Stomach (tissue), 9 donors: Measurements from ENCODE around the gene ZNF335. TPM values are rescaled to one million over a fixed set of nuclear protein-coding genes. Genes with fewer than 3 reads are reported as not detected.

Source experiments
- DNase-seq, 2 donors: peaks; one replicate each; pipeline versions ENCODE4 v3.0.0 to v3.0.0-alpha.2; 2013 to 2019
- H3K27ac ChIP-seq, 5 donors: fragments of 200-600 bp in 4 of 5; sonication (generic) in 4 of 5; one replicate each; pipeline ENCODE4 v1.5.1; 2013 to 2019; ENCODE audit warnings: mild to moderate bottlenecking in 1 of 5, moderate library complexity in 1 of 5
- H3K27me3 ChIP-seq, 3 donors: fragments of 200-600 bp; sonication (generic); one replicate each; pipeline ENCODE4 v1.5.1; 2017 to 2019; ENCODE audit warnings: mixed run types in 1 of 3
- H3K36me3 ChIP-seq, 4 donors: fragments of 200-600 bp; sonication (generic); 1 replicate in 3 of 4; 2 replicates in 1 of 4; pipeline ENCODE4 v1.5.1; 2016 to 2019
- H3K4me1 ChIP-seq, 4 donors: fragments of 200-600 bp; sonication (generic); one replicate each; pipeline ENCODE4 v1.5.1; 2016 to 2019
- H3K4me3 ChIP-seq, 4 donors: fragments of 200-600 bp; sonication (generic) in 3 of 4; one replicate each; pipeline ENCODE4 v1.5.1; 2016 to 2019; ENCODE audit warnings: mild to moderate bottlenecking in 1 of 4
- H3K9me3 ChIP-seq, 4 donors: fragments of 200-600 bp; sonication (generic); one replicate each; pipeline ENCODE4 v1.5.1; 2016 to 2019
- EP300 ChIP-seq: sonication (generic); formaldehyde crosslinking; IDR thresholded peaks from one replicate; pipeline ENCODE4 v1.6.1; 2017; ENCODE audit warnings: antibody characterized with exemption
- POLR2A ChIP-seq, 4 donors: fragments of 450-650 bp; IDR thresholded peaks; one replicate each; pipeline ENCODE4 v1.6.1; 2016; ENCODE audit warnings: antibody characterized with exemption in 4 of 4, control low read depth in 2 of 4, mild to moderate bottlenecking in 1 of 4, moderate library complexity in 1 of 4
- POLR2AphosphoS5 ChIP-seq, 3 donors: sonication (generic); formaldehyde crosslinking; IDR thresholded peaks; one replicate each; pipeline ENCODE4 v1.6.1; 2016; ENCODE audit warnings: antibody characterized with exemption in 3 of 3
- WGBS, 5 donors: extraction: QIAGEN DNeasy Blood & Tissue Kit in 3 of 5; methylation state at CpG; one replicate each; pipeline versions ENCODE4 v1.1.5 to v1.1.7; 2013 to 2018; 5-methylcytosine and 5-hydroxymethylcytosine counted together
- intact Hi-C: fragments of 100-400 bp; cut with DNase I; formaldehyde crosslinking; loops from one replicate; pipeline ENCODE4 v1.15.1; 2023; ENCODE audit warnings: low total_unique reads
- polyA plus RNA-seq, 3 donors: library from polyadenylated mRNA; stranded (reverse); fragments of 200-250 nt; gene quantifications; one replicate each; pipeline ENCODE4 v1.2.3, GENCODE V29; 2013
- total RNA-seq, 5 donors: library from RNA; depleted of rRNA; stranded (reverse); fragments of >200 nt; gene quantifications; one replicate each; pipeline versions ENCODE4 v1.1.0 to v1.2.3, GENCODE V29; 2014 to 2016
- TF ChIP-seq, protein P1 (sequence below), 7 experiments: fragments of 450-650 bp in 4 of 7; fragments of 200-600 bp in 3 of 7; sonication (generic) in 3 of 7; IDR thresholded peaks; one replicate each; pipeline ENCODE4 v1.5.1; 2016 to 2019; ENCODE audit warnings: antibody characterized with exemption in 7 of 7, control low read depth in 2 of 7, mild to moderate bottlenecking in 1 of 7
- donor health status: healthy with polysubstance abuse.
- donor health status: Bipolar disorder and iron deficiency.
- donor health status: healthy.

The ZNF335 gene
- total and polyA plus RNA-seq, 8 donors, result 7.2 to 72.3 (median 18.0) TPM

DNA sequence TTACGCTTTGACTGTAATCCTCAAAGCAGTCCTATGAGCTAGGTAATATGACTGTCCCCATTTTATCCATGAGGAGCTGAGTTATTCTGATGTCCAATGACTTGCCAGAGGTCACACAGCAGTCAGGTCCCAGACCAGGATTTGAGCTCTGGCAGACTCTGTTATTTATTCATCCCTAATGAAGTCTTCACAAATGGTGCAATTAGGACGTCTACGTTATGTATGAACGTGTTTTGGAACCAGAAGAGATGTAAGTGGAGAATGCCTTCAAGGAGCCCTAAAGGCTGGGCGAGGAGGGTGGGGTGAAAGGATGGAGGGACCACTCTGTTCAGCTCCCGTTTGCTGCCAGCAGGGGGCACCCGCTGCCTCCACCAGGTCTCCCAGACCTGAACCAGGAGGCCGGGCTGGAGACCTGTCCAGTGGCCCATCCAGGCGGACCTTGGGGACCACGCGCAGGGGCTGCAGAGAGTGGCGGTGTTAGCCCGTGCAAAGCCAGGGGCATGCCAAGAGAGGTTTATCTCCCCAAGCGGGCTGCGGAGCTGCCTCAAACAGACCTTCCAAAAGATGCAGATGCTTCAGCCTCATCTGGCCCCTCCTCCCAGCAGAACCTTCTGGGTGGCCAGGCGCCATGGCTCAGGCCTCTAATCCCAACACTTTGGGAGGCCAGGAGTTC lies 15.2 kb upstream of the ZNF335 start:
- H3K27ac ChIP-seq, result no peak overlapping the region
- TF ChIP-seq, protein P1, sequence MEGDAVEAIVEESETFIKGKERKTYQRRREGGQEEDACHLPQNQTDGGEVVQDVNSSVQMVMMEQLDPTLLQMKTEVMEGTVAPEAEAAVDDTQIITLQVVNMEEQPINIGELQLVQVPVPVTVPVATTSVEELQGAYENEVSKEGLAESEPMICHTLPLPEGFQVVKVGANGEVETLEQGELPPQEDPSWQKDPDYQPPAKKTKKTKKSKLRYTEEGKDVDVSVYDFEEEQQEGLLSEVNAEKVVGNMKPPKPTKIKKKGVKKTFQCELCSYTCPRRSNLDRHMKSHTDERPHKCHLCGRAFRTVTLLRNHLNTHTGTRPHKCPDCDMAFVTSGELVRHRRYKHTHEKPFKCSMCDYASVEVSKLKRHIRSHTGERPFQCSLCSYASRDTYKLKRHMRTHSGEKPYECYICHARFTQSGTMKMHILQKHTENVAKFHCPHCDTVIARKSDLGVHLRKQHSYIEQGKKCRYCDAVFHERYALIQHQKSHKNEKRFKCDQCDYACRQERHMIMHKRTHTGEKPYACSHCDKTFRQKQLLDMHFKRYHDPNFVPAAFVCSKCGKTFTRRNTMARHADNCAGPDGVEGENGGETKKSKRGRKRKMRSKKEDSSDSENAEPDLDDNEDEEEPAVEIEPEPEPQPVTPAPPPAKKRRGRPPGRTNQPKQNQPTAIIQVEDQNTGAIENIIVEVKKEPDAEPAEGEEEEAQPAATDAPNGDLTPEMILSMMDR (IDR thresholded peaks at IDR 0.05), result peak in 5 of 7 experiments; percentile 35 to 77 (median 59)
- TF ChIP-seq POLR2AphosphoS5 (IDR thresholded peaks at IDR 0.05) (no peak), POLR2A (IDR thresholded peaks at IDR 0.05) (no peak), EP300 (no peak)
- peaks cover 0 to 7% (median 0%) of the 10 kb centered on the region in 4 donors for H3K4me1 ChIP-seq
- no peaks in the 10 kb centered on the region for H3K9me3 ChIP-seq
- intact Hi-C loops, result no loop called here
- peaks cover 0 to 73% (median 0%) of the 10 kb centered on the region in 3 donors for H3K27me3 ChIP-seq
- WGBS, 5 donors, result 7 to 11% (median 9%) methylated on average over 10 to 16 of the region's 16 CpGs
- H3K4me3 ChIP-seq, result no peak overlapping the region
- peak; percentile 79 to 83 for DNase-seq
- no peaks in the 10 kb centered on the region for H3K36me3 ChIP-seq

- DNase-seq, result no peak
- WGBS, 5 donors, result 61 to 71% (median 64%) methylated on average over 7 of the region's 7 CpGs
- Histone ChIP-seq H3K9me3 (no peaks in the 10 kb centered on the region), H3K36me3 (no peaks in the 10 kb centered on the region), H3K27ac (no peak overlapping the region), H3K27me3 (peaks cover 0 to 64% (median 0%) of the 10 kb centered on the region in 3 donors), H3K4me1 (peaks cover 0 to 7% (median 0%) of the 10 kb centered on the region in 4 donors), H3K4me3 (no peak overlapping the region)
- intact Hi-C loops, result no loop called here
- TF ChIP-seq, protein P1 (IDR thresholded peaks at IDR 0.05), result no peak
- TF ChIP-seq EP300, result no peak
- TF ChIP-seq POLR2AphosphoS5 (IDR thresholded peaks at IDR 0.05), result no peak
Observed at GRCh38 chr20:45985573-45985972, 13.6 kb upstream of the ZNF335 start.

DNA sequence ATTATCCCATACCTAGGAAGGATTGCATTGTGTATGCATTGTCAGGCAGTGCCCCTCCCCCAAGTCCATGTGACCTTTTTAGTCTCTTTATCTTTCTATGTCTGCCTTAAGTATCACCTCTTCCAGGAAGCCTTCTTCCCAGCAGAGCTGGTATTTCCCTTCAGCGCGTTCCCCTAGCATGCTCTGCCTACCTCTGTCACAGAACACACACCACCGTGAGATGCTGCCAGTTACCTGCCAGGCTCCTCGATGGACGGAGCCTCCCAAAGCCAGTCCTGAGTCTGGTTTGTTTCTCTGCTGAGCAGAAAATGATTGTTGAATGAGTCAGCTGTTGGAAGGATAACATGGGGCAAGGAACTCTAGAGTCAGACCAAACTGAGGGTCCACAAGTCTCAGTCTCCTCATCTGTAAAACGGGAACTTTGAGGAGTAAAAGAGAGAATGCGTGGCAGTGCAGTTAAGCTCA lies 11.3 kb upstream of the ZNF335 start:
- WGBS, 5 donors, result 44 to 62% (median 59%) methylated on average over 7 of the region's 7 CpGs
- intact Hi-C loops, result no loop called here
- no peaks in the 10 kb centered on the region for H3K36me3 ChIP-seq
- no peak for DNase-seq
- peaks cover 0 to 7% (median 0%) of the 10 kb centered on the region in 4 donors for H3K4me1 ChIP-seq
- H3K27ac ChIP-seq, result no peak overlapping the region
- no peak for TF ChIP-seq POLR2A (IDR thresholded peaks at IDR 0.05)
- TF ChIP-seq, protein P1 (IDR thresholded peaks at IDR 0.05), result no peak
- TF ChIP-seq POLR2AphosphoS5 (IDR thresholded peaks at IDR 0.05), result no peak
- TF ChIP-seq EP300, result no peak
- H3K9me3 ChIP-seq, result no peaks in the 10 kb centered on the region
- H3K27me3 ChIP-seq, result peaks cover 0 to 42% (median 0%) of the 10 kb centered on the region in 3 donors
- H3K4me3 ChIP-seq, result no peak overlapping the region

GRCh38 chr20:45981261-45981660 lies 9.3 kb upstream of the ZNF335 start:
- no peak overlapping the region for H3K27ac ChIP-seq
- no peak overlapping the region for H3K4me3 ChIP-seq
- no peak for DNase-seq
- intact Hi-C loops, result no loop called here
- H3K27me3 ChIP-seq, result peaks cover 0 to 24% (median 0%) of the 10 kb centered on the region in 3 donors
- H3K36me3 ChIP-seq, result no peaks in the 10 kb centered on the region
- TF ChIP-seq, protein P1 (IDR thresholded peaks at IDR 0.05), result no peak
- TF ChIP-seq EP300 (no peak), POLR2AphosphoS5 (IDR thresholded peaks at IDR 0.05) (no peak), POLR2A (IDR thresholded peaks at IDR 0.05) (no peak)
- WGBS, 5 donors, result 88 to 100% (median 92%) methylated on average over 3 to 6 of the region's 6 CpGs
- no peaks in the 10 kb centered on the region for H3K9me3 ChIP-seq
- no peaks in the 10 kb centered on the region for H3K4me1 ChIP-seq
